Activated CD4-positive, alpha-beta T cell treated with anti-CD3 and anti-CD28 coated beads, Interleukin-2, amount 10 ng/mL, durations not matched to agents 24 days and 14 days (primary cell): ENCODE results near the gene DMRTB1. TPM values are rescaled to one million over a fixed set of nuclear protein-coding genes. Genes with fewer than 3 reads are reported as not detected.

Experiments
- DNase-seq: peaks from one replicate; pipeline ENCODE4 v3.0.0; 2022
- H3K27ac Mint-ChIP-seq: one replicate; pipeline ENCODE4 v1.8.0; 2022; ENCODE audit warnings: mild to moderate bottlenecking, mixed read lengths
- H3K27me3 Mint-ChIP-seq: one replicate; pipeline ENCODE4 v1.8.0; 2022; ENCODE audit warnings: mixed read lengths
- H3K36me3 Mint-ChIP-seq: one replicate; pipeline ENCODE4 v1.8.0; 2022; ENCODE audit warnings: low read depth, mild to moderate bottlenecking, mixed read lengths
- H3K4me1 Mint-ChIP-seq: one replicate; pipeline ENCODE4 v1.8.0; 2021; ENCODE audit warnings: mixed read lengths
- H3K4me3 Mint-ChIP-seq: one replicate; pipeline ENCODE4 v1.8.0; 2022; ENCODE audit warnings: mild to moderate bottlenecking, moderate library complexity, mixed read lengths
- H3K9me3 Mint-ChIP-seq: one replicate; pipeline ENCODE4 v1.8.0; 2021; ENCODE audit warnings: mixed read lengths
- intact Hi-C: fragments of 100-400 bp; cut with micrococcal nuclease; formaldehyde crosslinking; loops from one replicate; pipeline ENCODE4 v1.15.1; 2023
- total RNA-seq: library from RNA; stranded (reverse); gene quantifications from 2 replicates; pipeline ENCODE4 v1.2.3, GENCODE V29; 2022

DMRTB1 gene
- total RNA-seq, 1 donor from 2014 or later = not detected

DNA sequence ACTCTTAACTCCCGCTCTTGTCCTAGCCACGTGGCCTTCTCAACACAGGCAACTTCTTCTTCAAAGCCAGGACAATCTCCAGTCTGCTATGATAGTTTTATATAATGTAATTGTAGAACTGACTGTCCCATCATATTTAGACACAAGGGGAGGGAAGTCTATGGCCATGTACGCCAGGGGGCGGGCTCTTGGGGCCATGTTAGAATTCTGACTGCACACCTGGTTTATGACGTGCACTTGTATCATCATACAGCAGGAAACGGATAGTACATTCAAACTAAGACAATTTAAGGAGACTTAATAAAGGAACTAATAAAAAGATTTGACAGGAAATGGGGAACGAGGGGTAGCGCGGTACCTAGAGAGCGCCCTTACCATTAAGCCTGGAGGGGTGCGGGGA is 21.5 kb downstream of the DMRTB1 start:
- H3K27ac Mint-ChIP-seq = no peak overlapping the region
- no peaks in the 10 kb centered on the region for H3K9me3 Mint-ChIP-seq
- H3K36me3 Mint-ChIP-seq = no peaks in the 10 kb centered on the region
- H3K4me3 Mint-ChIP-seq = no peak overlapping the region
- intact Hi-C loops = loop anchor here (10.0 kb wide), 1 partner anchor 114 kb away; no protein-coding TSS in a partner anchor
- no peak for DNase-seq
- peaks cover 3% of the 10 kb centered on the region for H3K4me1 Mint-ChIP-seq
- H3K27me3 Mint-ChIP-seq = peaks cover 10% of the 10 kb centered on the region

DNA sequence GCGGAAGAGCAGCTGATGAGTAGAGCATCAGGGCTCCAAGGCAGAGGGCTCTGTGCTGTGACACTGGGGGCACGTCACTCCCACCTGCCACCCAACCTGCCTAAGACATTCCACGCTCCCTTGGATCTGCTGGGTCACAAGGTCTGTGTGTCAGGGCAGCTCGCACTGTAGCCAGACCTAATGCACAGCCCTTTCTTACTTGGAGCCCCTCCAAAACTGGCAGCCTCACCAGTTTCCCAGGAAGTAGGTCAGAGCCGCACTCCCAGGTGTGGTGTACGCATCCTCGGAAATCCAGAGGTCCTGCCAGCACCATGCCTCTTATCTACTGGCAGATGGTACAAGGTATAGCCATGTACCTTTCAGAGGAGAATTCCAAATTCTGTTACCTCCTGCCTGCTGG is 22.3 kb downstream of the DMRTB1 start:
- intact Hi-C loops = loop anchor here (10.0 kb wide), 1 partner anchor 113 kb away; no protein-coding TSS in a partner anchor
- Mint-ChIP-seq H3K27me3 (peaks cover 9% of the 10 kb centered on the region), H3K27ac (no peak overlapping the region), H3K36me3 (no peaks in the 10 kb centered on the region), H3K4me1 (peaks cover 3% of the 10 kb centered on the region), H3K9me3 (no peaks in the 10 kb centered on the region), H3K4me3 (no peak overlapping the region)
- DNase-seq = no peak

DNA sequence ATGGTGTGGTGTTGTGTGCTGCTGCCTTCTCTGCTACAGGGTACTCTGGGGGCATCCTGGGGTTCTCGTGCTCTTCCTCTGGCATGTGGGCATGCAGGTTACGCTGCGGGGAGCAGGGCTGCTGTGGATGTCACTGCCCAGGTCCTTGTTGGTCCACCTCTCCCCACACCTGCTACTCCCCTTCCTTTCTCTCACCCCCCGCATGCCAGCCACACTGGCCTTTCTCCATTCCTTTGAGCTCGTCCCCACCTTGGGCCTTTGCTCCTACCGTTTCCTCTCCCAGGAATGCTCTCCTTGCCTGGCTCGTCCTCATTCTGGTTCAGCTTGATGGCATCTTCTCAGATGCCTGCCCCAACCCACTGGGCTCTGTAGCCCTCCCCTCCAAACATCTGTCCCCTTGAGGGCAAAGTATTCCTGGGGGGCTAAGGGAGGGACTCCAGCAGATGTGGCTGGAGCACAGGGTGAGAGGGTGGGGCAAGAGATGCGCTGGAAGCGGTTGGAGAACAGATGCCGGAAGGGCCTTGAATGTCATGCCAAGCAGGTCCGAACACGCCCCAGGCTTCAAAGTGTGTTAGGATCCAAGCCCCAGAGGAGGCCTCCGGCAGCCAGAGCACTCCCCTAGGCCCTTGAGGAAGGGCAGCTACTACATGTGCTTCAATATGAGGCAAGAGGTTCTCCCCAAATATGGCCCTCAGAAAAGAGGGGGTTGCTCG is 23.4 kb downstream of the DMRTB1 start:
- no peaks in the 10 kb centered on the region for H3K36me3 Mint-ChIP-seq
- no peak overlapping the region for H3K27ac Mint-ChIP-seq
- no peak for DNase-seq
- peaks cover 3% of the 10 kb centered on the region for H3K4me1 Mint-ChIP-seq
- intact Hi-C loops = loop anchor here (10.0 kb wide), 1 partner anchor 112 kb away; no protein-coding TSS in a partner anchor
- no peaks in the 10 kb centered on the region for H3K9me3 Mint-ChIP-seq
- H3K27me3 Mint-ChIP-seq = peaks cover 10% of the 10 kb centered on the region
- no peak overlapping the region for H3K4me3 Mint-ChIP-seq

DNA sequence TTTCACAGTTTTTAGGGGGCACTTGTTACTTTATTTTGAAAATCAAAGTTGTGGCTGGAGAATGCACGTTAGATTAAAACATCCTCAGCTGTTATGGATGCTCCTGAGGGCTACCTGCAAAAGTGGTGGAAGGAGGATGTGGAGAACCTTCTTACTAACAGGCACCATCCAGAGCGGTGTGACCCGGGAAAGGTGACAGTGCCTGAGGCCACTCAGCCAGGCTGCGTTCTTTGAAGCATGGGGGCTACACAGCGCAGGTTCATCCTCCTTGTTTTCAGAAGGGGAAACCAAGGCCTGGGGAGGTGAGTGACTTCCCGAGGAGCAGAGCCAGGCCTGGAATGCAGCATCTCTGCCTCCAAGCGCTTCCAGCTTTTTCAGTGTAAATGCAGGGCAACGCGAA is 24.0 kb downstream of the DMRTB1 start:
- DNase-seq = no peak
- no peak overlapping the region for H3K4me3 Mint-ChIP-seq
- no peak overlapping the region for H3K27ac Mint-ChIP-seq
- H3K4me1 Mint-ChIP-seq = peaks cover 3% of the 10 kb centered on the region
- peaks cover 10% of the 10 kb centered on the region for H3K27me3 Mint-ChIP-seq
- intact Hi-C loops = loop anchor here (10.0 kb wide), 1 partner anchor 112 kb away; no protein-coding TSS in a partner anchor
- no peaks in the 10 kb centered on the region for H3K9me3 Mint-ChIP-seq
- H3K36me3 Mint-ChIP-seq = no peaks in the 10 kb centered on the region

DNA sequence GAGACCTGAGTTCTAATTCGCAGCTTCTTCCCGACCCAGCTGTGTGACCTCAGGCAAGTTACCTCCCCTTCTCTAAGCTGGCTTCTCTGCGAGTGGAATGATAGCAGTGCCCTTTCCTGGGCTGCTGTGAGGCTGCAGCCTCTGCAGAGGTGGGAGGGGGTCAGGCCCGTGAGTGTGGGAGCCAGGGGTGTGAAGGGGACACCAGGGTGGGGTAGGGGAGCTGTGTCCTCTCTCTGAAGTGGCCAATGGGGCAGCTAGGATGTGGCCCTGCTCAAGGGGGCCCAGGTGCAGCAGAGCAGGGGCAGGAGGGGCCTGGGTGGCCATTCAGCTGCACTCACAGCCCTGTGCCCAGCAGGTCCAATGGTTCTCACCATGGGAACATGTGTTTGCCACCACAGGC is 24.5 kb downstream of the DMRTB1 start:
- intact Hi-C loops = loop anchor here (10.0 kb wide), 1 partner anchor 111 kb away; no protein-coding TSS in a partner anchor
- Mint-ChIP-seq H3K9me3 (no peaks in the 10 kb centered on the region), H3K27ac (no peak overlapping the region)

DNA sequence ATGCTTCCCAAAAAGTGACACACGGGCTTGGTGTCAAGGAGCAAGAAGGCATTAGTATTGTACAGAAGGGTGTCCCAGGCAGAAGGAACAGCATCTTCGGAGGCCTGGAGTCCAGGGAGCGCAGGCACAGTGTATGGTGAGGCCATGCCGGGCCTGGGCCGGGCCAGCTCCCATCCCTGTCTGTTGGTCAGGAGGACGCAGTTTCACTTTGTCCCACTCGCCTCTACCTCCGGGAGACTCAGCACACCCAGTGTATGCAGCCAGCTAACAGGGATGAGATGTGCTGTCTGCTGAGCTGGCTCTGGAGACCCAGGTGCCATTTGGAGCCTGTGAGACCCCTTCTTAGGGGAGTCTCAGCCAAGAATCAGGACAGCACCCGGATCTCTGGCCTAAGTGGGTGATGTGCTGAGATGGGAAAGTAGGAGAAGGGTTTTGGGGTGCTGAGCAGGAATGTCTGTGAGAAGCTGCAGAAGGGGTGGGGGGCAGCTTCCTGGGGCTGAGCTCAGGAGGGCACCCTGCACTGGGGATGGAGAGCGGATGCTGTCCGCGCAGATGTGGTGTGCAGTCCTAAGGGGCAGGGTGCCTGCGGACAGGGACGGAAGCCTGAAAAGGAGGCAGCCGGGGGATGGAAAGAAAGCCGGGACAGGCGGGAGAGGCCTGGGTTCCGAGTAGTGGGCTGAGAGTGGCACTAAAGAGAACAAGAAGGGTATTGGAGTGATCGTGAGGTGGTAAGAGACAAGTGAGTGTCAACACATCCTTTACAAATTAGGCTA is 25.7 kb downstream of the DMRTB1 start:
- Mint-ChIP-seq H3K4me3 (no peak overlapping the region), H3K4me1 (peaks cover 3% of the 10 kb centered on the region), H3K9me3 (no peaks in the 10 kb centered on the region), H3K27ac (no peak overlapping the region), H3K36me3 (no peaks in the 10 kb centered on the region), H3K27me3 (peaks cover 7% of the 10 kb centered on the region)
- no peak for DNase-seq
- intact Hi-C loops = loop anchor here (1.0 to 10.0 kb wide), 3 partner anchors 110 to 269 kb away; no protein-coding TSS in a partner anchor

More for the DNA sequence above, 24.5 kb downstream of the DMRTB1 start:
- DNase-seq = no peak
- peaks cover 3% of the 10 kb centered on the region for H3K4me1 Mint-ChIP-seq
- no peaks in the 10 kb centered on the region for H3K36me3 Mint-ChIP-seq
- H3K27me3 Mint-ChIP-seq = peaks cover 9% of the 10 kb centered on the region
- no peak overlapping the region for H3K4me3 Mint-ChIP-seq

DNA sequence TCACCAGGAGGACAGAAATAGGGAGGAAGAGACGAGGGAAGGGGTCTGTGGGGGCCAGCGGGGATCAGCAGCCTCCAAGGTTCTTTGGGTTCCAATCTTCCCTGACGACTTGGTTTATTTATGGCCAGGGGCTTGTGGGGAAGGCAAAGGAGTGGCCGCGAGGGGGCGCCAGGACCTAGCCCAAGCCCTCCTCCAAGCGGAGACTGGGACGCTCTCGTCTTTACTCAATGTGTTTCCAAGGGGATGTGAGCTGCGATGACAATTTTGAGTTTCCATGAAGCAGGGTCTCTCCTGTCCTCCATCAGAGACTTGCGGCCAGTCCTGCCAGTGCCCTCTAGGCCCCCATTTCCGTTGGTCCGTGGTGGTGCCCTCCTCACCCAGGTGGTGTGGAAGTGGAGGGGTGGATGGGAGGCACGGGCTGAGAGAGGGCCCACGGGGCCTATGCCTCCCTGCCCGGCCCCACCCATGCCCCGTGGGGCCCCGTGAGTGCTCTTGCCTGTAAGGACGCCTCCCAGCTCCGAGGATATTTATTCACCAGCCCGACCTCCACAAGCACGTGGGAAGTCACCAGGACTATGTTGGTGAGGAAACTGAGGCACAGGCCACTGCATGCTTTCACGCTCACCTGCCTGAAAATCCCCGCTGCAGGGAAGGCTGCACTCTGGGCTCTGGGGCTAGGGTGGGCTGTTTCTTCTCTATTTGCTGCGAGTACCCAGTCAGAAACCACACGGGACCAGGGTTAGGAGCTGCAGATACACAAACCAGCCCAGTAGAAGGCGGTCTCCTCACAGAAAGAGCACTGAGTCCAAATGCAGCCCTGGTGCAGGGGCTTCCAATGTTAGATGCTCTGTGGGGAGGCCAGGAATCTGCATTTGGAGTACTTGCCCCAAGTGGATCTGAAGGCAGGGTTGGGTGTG is 26.5 kb downstream of the DMRTB1 start:
- H3K27ac Mint-ChIP-seq = no peak overlapping the region
- H3K9me3 Mint-ChIP-seq = no peaks in the 10 kb centered on the region
- no peaks in the 10 kb centered on the region for H3K36me3 Mint-ChIP-seq
- DNase-seq = peak; percentile 89
- no peak overlapping the region for H3K4me3 Mint-ChIP-seq
- H3K4me1 Mint-ChIP-seq = peaks cover 3% of the 10 kb centered on the region
- intact Hi-C loops = loop anchor here (1.0 to 10.0 kb wide), 3 partner anchors 109 to 269 kb away; no protein-coding TSS in a partner anchor
- H3K27me3 Mint-ChIP-seq = peaks cover 6% of the 10 kb centered on the region

DNA sequence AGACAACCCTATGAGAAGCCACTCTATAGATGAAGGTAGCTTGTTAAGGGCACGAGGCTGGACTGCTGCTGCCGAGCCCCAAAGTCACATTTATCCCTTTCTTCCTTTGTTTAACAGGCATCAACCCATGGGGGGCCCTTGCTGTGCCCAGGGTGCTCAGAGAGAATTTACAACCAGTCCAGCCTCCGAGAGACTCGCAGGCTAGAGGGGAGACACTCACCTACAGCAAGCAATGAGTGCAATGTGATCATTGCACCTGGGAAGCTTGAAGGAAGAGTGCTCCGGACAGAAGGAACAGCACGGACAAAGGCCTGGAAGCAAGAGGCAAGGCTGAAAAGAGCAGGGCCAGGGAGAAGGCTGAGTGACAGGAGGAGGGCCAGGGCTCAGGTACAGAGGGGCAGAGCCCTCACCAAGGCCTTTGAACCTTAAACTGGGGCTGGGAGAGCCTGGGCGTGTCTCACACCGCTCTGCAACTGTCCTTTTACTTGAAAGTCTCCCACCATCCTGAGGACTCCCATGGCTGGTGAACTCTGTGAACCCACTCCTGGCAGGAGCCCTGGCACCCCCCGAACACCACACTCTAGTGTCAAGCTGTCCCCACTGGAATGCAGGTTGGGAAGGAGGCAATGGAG is 27.3 kb downstream of the DMRTB1 start:
- no peak for DNase-seq
- H3K4me1 Mint-ChIP-seq = peaks cover 3% of the 10 kb centered on the region
- H3K4me3 Mint-ChIP-seq = no peak overlapping the region
- H3K36me3 Mint-ChIP-seq = no peaks in the 10 kb centered on the region
- intact Hi-C loops = loop anchor here (10.0 kb wide), 1 partner anchor 108 kb away; no protein-coding TSS in a partner anchor
- H3K9me3 Mint-ChIP-seq = no peaks in the 10 kb centered on the region
- peaks cover 6% of the 10 kb centered on the region for H3K27me3 Mint-ChIP-seq
- H3K27ac Mint-ChIP-seq = no peak overlapping the region

DNA sequence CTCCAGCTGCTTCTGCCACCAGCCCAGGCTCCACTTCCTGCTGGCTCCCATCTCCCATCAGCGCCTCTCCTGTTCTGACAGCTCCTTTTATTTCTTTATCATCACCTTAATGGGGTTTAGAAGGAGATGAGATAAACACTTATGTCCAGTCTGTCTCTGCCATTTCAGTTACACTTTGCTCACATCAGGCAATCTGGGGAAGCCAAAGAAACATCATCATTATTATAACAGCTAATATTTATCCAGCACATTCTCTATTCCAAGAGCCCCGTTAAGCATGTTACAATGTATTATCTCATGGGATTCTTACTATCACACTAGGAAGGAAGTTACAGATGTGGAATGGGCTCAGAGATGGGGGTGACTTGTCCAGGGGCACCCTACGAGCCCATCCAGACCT is 31.2 kb downstream of the DMRTB1 start:
- intact Hi-C loops = no loop called here
- no peak overlapping the region for H3K27ac Mint-ChIP-seq
- no peaks in the 10 kb centered on the region for H3K9me3 Mint-ChIP-seq
- no peaks in the 10 kb centered on the region for H3K36me3 Mint-ChIP-seq
- no peak overlapping the region for H3K4me3 Mint-ChIP-seq
- peaks cover 3% of the 10 kb centered on the region for H3K4me1 Mint-ChIP-seq
- DNase-seq = no peak
- H3K27me3 Mint-ChIP-seq = peaks cover 13% of the 10 kb centered on the region

DNA sequence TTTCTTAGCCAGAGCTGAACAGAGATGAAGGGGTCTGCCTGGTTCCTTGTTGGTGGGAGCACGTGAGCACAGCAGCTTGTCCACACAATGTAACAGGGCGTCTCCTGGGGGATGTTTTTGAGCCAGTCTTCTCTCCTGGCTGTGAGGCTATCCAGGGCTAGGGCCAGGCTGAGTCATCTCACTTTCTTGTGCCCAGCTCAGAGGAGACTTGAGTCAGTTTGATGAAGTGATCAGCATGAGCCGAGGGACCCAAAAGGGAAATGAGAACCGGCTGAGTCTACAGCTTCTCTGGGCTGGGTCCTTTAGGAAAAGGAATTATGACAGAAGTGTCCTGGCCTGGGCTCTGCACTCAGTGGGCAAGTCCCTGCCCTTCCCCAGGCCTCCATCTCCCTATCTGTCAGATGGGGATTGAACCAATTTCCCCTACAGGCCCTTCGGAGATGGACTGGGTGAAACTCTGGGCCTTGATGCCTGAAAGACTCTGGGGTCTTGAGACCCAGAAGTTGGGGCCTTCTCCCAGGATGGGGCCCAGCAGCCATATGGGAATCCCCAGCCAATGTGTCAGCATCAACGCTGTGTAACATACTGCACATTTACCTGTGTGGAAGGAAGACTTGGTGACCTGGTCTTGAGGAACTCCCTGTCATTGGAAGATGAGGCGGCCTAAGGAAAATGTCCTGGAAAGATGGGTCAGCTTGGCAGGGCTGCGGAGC is 36.6 kb downstream of the DMRTB1 start:
- Mint-ChIP-seq H3K36me3 (no peaks in the 10 kb centered on the region), H3K27ac (no peak overlapping the region), H3K4me1 (peaks cover 3% of the 10 kb centered on the region), H3K4me3 (no peak overlapping the region), H3K27me3 (peaks cover 7% of the 10 kb centered on the region), H3K9me3 (no peaks in the 10 kb centered on the region)
- intact Hi-C loops = no loop called here
- DNase-seq = no peak

DNA sequence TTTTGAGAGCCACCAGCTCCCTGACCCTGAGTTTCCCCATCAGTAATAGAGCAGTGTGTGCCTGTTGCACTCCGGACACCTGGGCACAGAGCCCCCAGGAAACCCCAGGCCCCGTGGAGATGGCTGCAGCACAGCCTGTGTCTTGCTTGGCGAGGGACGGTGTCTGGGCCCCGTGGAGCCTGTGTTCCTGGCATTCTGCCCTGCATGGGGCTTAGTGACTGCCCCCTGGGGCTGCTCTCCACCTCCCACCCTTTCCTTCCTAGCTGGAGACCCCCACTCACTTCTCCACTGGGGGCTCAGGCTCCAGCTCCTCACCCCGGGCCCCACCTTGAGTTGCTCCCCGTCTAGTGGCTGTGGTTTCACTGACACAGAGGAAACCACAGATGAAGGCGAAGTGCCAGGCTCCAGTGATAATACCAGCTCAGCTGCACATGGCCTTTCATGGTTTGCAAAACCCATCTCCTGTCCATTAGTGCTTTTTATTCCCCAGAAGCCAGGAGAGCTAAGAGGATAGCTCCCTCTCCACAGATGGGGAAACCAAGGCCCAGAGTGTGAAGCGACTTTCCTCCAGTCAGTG is 39.4 kb downstream of the DMRTB1 start:
- intact Hi-C loops = no loop called here
- no peak overlapping the region for H3K27ac Mint-ChIP-seq
- H3K4me1 Mint-ChIP-seq = peaks cover 3% of the 10 kb centered on the region
- H3K36me3 Mint-ChIP-seq = no peaks in the 10 kb centered on the region
- no peak for DNase-seq
- H3K27me3 Mint-ChIP-seq = peaks cover 3% of the 10 kb centered on the region
- no peak overlapping the region for H3K4me3 Mint-ChIP-seq
- no peaks in the 10 kb centered on the region for H3K9me3 Mint-ChIP-seq
